GM21528 (cell line): ENCODE results near the gene DPYSL4.
"Not testable (repeated sequence)": the region's sequence is repeated elsewhere in the genome, so short reads cannot be mapped to it uniquely, and the experiment has no call there.

Experiments used
- ATAC-seq: cut with Tn5 transposase; IDR thresholded peaks from one replicate; pipeline ENCODE4 v1.9.1; 2021; ENCODE audit warnings: mild to moderate bottlenecking, moderate library complexity; ENCODE audit not compliant: unreplicated experiment, low FRiP score

The DPYSL4 gene

GRCh38 chr10:132149271-132149670 lies 37.5 kb upstream of the DPYSL4 start:
- ATAC-seq = no peak

GRCh38 chr10:132149917-132150316 lies 36.8 kb upstream of the DPYSL4 start:
- ATAC-seq = no peak

GRCh38 chr10:132150777-132151176 lies 36.0 kb upstream of the DPYSL4 start:
- no peak for ATAC-seq

- ATAC-seq = no peak
Measured at GRCh38 chr10:132151286-132151950, 35.3 kb upstream of the DPYSL4 start.

GRCh38 chr10:132151951-132152505 lies 34.7 kb upstream of the DPYSL4 start:
- no peak for ATAC-seq

- ATAC-seq = no peak
Measured at GRCh38 chr10:132152896-132153580, 33.7 kb upstream of the DPYSL4 start.

- ATAC-seq = no peak
Measured at GRCh38 chr10:132153616-132154217, 33.0 kb upstream of the DPYSL4 start.

- no peak for ATAC-seq
Measured at GRCh38 chr10:132154440-132154839, 32.3 kb upstream of the DPYSL4 start.

- ATAC-seq = no peak
Measured at GRCh38 chr10:132154931-132155330, 31.8 kb upstream of the DPYSL4 start.

- ATAC-seq = no peak
Measured at GRCh38 chr10:132155723-132156381, 30.9 kb upstream of the DPYSL4 start.

GRCh38 chr10:132156382-132156781 lies 30.4 kb upstream of the DPYSL4 start:
- ATAC-seq = no peak

GRCh38 chr10:132157101-132157500 lies 29.6 kb upstream of the DPYSL4 start:
- no peak for ATAC-seq

- no peak for ATAC-seq
Measured at GRCh38 chr10:132158122-132158741, 28.5 kb upstream of the DPYSL4 start.

GRCh38 chr10:132158823-132159222 lies 27.9 kb upstream of the DPYSL4 start:
- ATAC-seq = no peak

GRCh38 chr10:132159302-132160230 lies 27.2 kb upstream of the DPYSL4 start:
- not testable (repeated sequence) for ATAC-seq

- ATAC-seq = not testable (repeated sequence)
Measured at GRCh38 chr10:132160231-132160630, 26.5 kb upstream of the DPYSL4 start.

GRCh38 chr10:132160834-132161622 lies 25.7 kb upstream of the DPYSL4 start:
- not testable (repeated sequence) for ATAC-seq

- ATAC-seq = peak; percentile 58
Measured at GRCh38 chr10:132162021-132162531, 24.7 kb upstream of the DPYSL4 start.
